ENCODE results near the gene HOXA7.

HOXA7 gene

DNA sequence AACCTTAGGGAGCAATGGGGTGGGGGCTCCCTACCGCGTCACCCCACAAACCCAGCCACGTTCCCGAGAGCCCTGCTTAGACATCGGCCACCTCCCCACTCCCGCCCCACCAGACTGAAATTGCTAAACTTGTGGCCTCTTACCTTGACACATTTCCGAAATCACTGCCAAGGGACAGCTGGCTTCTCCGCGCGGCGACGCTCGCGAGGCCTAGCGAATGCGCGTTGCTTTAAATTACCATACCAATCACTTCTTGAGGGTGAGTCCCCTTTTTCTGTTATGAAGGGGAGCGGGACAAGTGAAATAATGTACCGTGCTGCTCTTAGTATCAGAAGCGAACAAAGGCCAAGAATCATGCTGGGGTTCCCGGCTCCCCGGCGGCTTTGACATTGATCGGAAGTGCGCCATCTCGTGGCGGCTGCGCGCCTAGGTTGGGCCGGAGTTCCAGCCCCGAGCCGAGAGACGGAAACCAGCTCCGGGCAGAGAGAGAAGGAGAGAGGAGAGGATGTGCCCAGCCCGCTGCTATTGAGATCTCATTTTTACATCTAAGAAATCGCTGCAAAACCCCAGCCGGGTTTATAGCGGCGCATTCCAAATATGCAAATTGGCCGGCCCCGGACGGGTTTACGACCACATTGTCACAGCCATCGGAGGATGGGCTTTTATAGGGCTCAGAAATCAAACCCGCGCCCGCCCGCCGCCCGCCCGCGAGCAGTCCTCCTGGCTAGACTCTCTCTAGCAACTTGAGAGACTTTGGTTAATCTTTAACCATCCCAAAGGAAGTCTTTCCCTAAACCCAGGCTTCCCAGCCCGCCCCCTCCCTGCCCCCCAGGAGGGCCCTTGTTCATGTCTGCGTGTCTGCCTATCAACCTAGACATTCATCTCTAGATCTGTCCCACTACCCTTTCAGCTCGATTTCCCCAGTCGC, 23.3 kb upstream of the HOXA7 start:
- TF ChIP-seq SIN3A (IDR thresholded peaks at IDR 0.05; ENCODE audit: borderline replicate concordance, insufficient read depth, low read length): no peak
- no peak for TF ChIP-seq FOXP2 (optimal IDR thresholded peaks at IDR 0.05; ENCODE audit: borderline replicate concordance, extremely low read depth, extremely low read length, insufficient read depth)
- TF ChIP-seq POLR2AphosphoS5 (IDR thresholded peaks at IDR 0.05; ENCODE audit: low read depth, low read length): no peak
- TF ChIP-seq TAF1 (IDR thresholded peaks at IDR 0.05; ENCODE audit: borderline replicate concordance, insufficient read depth, low read length): no peak
- TF ChIP-seq, protein P1, sequence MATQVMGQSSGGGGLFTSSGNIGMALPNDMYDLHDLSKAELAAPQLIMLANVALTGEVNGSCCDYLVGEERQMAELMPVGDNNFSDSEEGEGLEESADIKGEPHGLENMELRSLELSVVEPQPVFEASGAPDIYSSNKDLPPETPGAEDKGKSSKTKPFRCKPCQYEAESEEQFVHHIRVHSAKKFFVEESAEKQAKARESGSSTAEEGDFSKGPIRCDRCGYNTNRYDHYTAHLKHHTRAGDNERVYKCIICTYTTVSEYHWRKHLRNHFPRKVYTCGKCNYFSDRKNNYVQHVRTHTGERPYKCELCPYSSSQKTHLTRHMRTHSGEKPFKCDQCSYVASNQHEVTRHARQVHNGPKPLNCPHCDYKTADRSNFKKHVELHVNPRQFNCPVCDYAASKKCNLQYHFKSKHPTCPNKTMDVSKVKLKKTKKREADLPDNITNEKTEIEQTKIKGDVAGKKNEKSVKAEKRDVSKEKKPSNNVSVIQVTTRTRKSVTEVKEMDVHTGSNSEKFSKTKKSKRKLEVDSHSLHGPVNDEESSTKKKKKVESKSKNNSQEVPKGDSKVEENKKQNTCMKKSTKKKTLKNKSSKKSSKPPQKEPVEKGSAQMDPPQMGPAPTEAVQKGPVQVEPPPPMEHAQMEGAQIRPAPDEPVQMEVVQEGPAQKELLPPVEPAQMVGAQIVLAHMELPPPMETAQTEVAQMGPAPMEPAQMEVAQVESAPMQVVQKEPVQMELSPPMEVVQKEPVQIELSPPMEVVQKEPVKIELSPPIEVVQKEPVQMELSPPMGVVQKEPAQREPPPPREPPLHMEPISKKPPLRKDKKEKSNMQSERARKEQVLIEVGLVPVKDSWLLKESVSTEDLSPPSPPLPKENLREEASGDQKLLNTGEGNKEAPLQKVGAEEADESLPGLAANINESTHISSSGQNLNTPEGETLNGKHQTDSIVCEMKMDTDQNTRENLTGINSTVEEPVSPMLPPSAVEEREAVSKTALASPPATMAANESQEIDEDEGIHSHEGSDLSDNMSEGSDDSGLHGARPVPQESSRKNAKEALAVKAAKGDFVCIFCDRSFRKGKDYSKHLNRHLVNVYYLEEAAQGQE (IDR thresholded peaks at IDR 0.05; ENCODE audit: insufficient read depth in 1 of 2, low read depth in 2 of 2, low read length in 2 of 2): no peak

DNA sequence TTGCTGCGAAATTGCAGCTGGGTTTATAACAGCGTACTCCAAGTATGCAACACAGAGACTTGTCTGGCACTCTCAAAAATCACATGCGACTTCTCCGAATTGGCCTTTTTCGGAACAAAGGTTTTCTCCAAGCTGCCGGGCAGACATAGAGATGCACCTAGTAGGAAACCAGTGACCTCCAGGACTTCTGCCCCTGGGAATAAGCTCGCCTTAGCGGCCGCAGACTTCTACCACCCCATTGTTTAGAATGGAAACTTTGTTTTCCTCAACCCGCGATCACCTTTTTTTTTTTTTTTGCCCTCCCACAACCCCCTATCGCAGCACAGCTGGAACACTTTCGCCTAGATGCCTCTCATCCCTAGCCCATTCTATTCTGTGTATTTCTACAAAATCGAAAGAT, 22.6 kb upstream of the HOXA7 start:
- TF ChIP-seq TAF1 (IDR thresholded peaks at IDR 0.05; ENCODE audit: borderline replicate concordance, insufficient read depth, low read length) (no peak), FOXP2 (optimal IDR thresholded peaks at IDR 0.05; ENCODE audit: borderline replicate concordance, extremely low read depth, extremely low read length, insufficient read depth) (no peak), SIN3A (IDR thresholded peaks at IDR 0.05; ENCODE audit: borderline replicate concordance, insufficient read depth, low read length) (no peak), POLR2AphosphoS5 (IDR thresholded peaks at IDR 0.05; ENCODE audit: low read depth, low read length) (no peak)
- TF ChIP-seq, protein P1 (IDR thresholded peaks at IDR 0.05; ENCODE audit: insufficient read depth in 1 of 2, low read depth in 2 of 2, low read length in 2 of 2): no peak

GRCh38 chr7:27178366-27178765, 21.9 kb upstream of the HOXA7 start:
- TF ChIP-seq FOXP2 (optimal IDR thresholded peaks at IDR 0.05; ENCODE audit: borderline replicate concordance, extremely low read depth, extremely low read length, insufficient read depth) (no peak), POLR2AphosphoS5 (IDR thresholded peaks at IDR 0.05; ENCODE audit: low read depth, low read length) (no peak), SIN3A (IDR thresholded peaks at IDR 0.05; ENCODE audit: borderline replicate concordance, insufficient read depth, low read length) (no peak), TAF1 (IDR thresholded peaks at IDR 0.05; ENCODE audit: borderline replicate concordance, insufficient read depth, low read length) (no peak)
- TF ChIP-seq, protein P1 (IDR thresholded peaks at IDR 0.05; ENCODE audit: insufficient read depth in 1 of 2, low read depth in 2 of 2, low read length in 2 of 2): no peak

- TF ChIP-seq FOXP2 (optimal IDR thresholded peaks at IDR 0.05; ENCODE audit: borderline replicate concordance, extremely low read depth, extremely low read length, insufficient read depth) (no peak), TAF1 (IDR thresholded peaks at IDR 0.05; ENCODE audit: borderline replicate concordance, insufficient read depth, low read length) (no peak), POLR2AphosphoS5 (IDR thresholded peaks at IDR 0.05; ENCODE audit: low read depth, low read length) (no peak), SIN3A (IDR thresholded peaks at IDR 0.05; ENCODE audit: borderline replicate concordance, insufficient read depth, low read length) (no peak)
These were observed 21.4 kb upstream of the HOXA7 start for GRCh38 chr7:27177795-27178320.

- no peak for TF ChIP-seq TAF1 (IDR thresholded peaks at IDR 0.05; ENCODE audit: borderline replicate concordance, insufficient read depth, low read length)
- TF ChIP-seq, protein P1 (IDR thresholded peaks at IDR 0.05; ENCODE audit: insufficient read depth in 1 of 2, low read depth in 2 of 2, low read length in 2 of 2): no peak
- TF ChIP-seq SIN3A (IDR thresholded peaks at IDR 0.05; ENCODE audit: borderline replicate concordance, insufficient read depth, low read length): no peak
- no peak for TF ChIP-seq POLR2AphosphoS5 (IDR thresholded peaks at IDR 0.05; ENCODE audit: low read depth, low read length)
- no peak for TF ChIP-seq FOXP2 (optimal IDR thresholded peaks at IDR 0.05; ENCODE audit: borderline replicate concordance, extremely low read depth, extremely low read length, insufficient read depth)
These were observed 20.7 kb upstream of the HOXA7 start for GRCh38 chr7:27176962-27177794.
